Liver (tissue), 9 donors: ENCODE results near the gene LY6G6C. TPM values are rescaled to one million over a fixed set of nuclear protein-coding genes. Genes with fewer than 3 reads are reported as not detected.

Source experiments
- DNase-seq: peaks from one replicate; pipeline ENCODE4 v3.0.0-alpha.2; 2017; ENCODE audit warnings: low spot score
- H3K27ac ChIP-seq, 2 donors: one replicate each; pipeline ENCODE4 v1.7.0; 2013; ENCODE audit warnings: inconsistent platforms in 2 of 2, low read length in 2 of 2, control low read depth in 1 of 2, low read depth in 1 of 2, mild to moderate bottlenecking in 1 of 2
- H3K27me3 ChIP-seq, 4 donors: one replicate each; pipeline versions ENCODE4 v1.6.1 to v1.7.0; 2013; ENCODE audit warnings: low read length in 3 of 4, inconsistent platforms in 1 of 4, mild to moderate bottlenecking in 1 of 4, moderate library complexity in 1 of 4; ENCODE audit not compliant: control insufficient read depth in 4 of 4, insufficient read depth in 4 of 4
- H3K36me3 ChIP-seq, 4 donors: one replicate each; pipeline versions ENCODE4 v1.6.1 to v1.7.0; 2013; ENCODE audit warnings: low read length in 3 of 4, mild to moderate bottlenecking in 3 of 4, low read depth in 1 of 4, moderate library complexity in 1 of 4; ENCODE audit not compliant: control insufficient read depth in 4 of 4, insufficient read depth in 3 of 4
- H3K4me1 ChIP-seq, 4 donors: one replicate each; pipeline versions ENCODE4 v1.6.1 to v1.7.0; 2013; ENCODE audit warnings: low read length in 3 of 4, mild to moderate bottlenecking in 3 of 4, moderate library complexity in 1 of 4; ENCODE audit not compliant: control insufficient read depth in 4 of 4, insufficient read depth in 4 of 4
- H3K4me3 ChIP-seq, 3 donors: one replicate each; pipeline versions ENCODE4 v1.6.1 to v1.7.0; 2013; ENCODE audit warnings: low read length in 3 of 3, control low read depth in 1 of 3, low read depth in 1 of 3, mild to moderate bottlenecking in 1 of 3
- H3K9ac ChIP-seq, 2 donors: one replicate each; pipeline ENCODE4 v1.7.0; 2013; ENCODE audit warnings: low read length in 2 of 2, mild to moderate bottlenecking in 2 of 2, moderate library complexity in 2 of 2, control low read depth in 1 of 2, low read depth in 1 of 2
- H3K9me3 ChIP-seq, 4 donors: one replicate each; pipeline versions ENCODE4 v1.6.1 to v1.7.0; 2013; ENCODE audit warnings: low read length in 3 of 4; ENCODE audit not compliant: control insufficient read depth in 4 of 4
- EGR1 ChIP-seq, 2 donors: IDR thresholded peaks; 2 replicates each; pipeline ENCODE4 v1.6.1; 2016 to 2018; ENCODE audit warnings: antibody characterized with exemption in 2 of 2, low read depth in 2 of 2
- FOXA1 ChIP-seq: IDR thresholded peaks from 2 replicates; pipeline ENCODE4 v1.6.1; 2016; ENCODE audit warnings: antibody characterized with exemption
- FOXA2 ChIP-seq: IDR thresholded peaks from 2 replicates; pipeline ENCODE4 v1.6.1; 2016; ENCODE audit warnings: antibody characterized with exemption
- GABPA ChIP-seq, 2 donors: IDR thresholded peaks in 1 of 2; conservative IDR thresholded peaks in 1 of 2; 2 replicates each; pipeline ENCODE4 v1.6.1; 2016; ENCODE audit warnings: antibody characterized with exemption in 2 of 2, mild to moderate bottlenecking in 1 of 2, moderate library complexity in 1 of 2
- HNF4A ChIP-seq, 2 donors: conservative IDR thresholded peaks; 2 replicates each; pipeline ENCODE4 v1.6.1; 2016; ENCODE audit warnings: antibody characterized with exemption in 2 of 2, mild to moderate bottlenecking in 2 of 2
- HNF4G ChIP-seq: IDR thresholded peaks from 2 replicates; pipeline ENCODE4 v1.6.1; 2016; ENCODE audit warnings: antibody characterized with exemption
- JUND ChIP-seq, 2 donors: IDR thresholded peaks; 2 replicates each; pipeline ENCODE4 v1.6.1; 2016; ENCODE audit warnings: antibody characterized with exemption in 2 of 2
- NR2F2 ChIP-seq: IDR thresholded peaks from 2 replicates; pipeline ENCODE4 v1.6.1; 2016; ENCODE audit warnings: antibody characterized with exemption
- RAD21 ChIP-seq, 2 donors: IDR thresholded peaks; 2 replicates each; pipeline ENCODE4 v1.6.1; 2016; ENCODE audit warnings: antibody characterized with exemption in 2 of 2, mild to moderate bottlenecking in 2 of 2
- RXRA ChIP-seq, 2 donors: IDR thresholded peaks; 2 replicates each; pipeline ENCODE4 v1.6.1; 2017 to 2018; ENCODE audit warnings: antibody characterized with exemption in 2 of 2, mild to moderate bottlenecking in 1 of 2
- SP1 ChIP-seq: IDR thresholded peaks from 2 replicates; pipeline ENCODE4 v1.6.1; 2018; ENCODE audit warnings: antibody characterized with exemption, mild to moderate bottlenecking
- TAF1 ChIP-seq: conservative IDR thresholded peaks from 2 replicates; pipeline ENCODE4 v1.6.1; 2016; ENCODE audit warnings: antibody characterized with exemption, mild to moderate bottlenecking
- YY1 ChIP-seq: IDR thresholded peaks from 2 replicates; pipeline ENCODE4 v1.6.1; 2016; ENCODE audit warnings: antibody characterized with exemption, mild to moderate bottlenecking
- WGBS: extraction: QIAGEN DNeasy Blood & Tissue Kit; methylation state at CpG from one replicate; pipeline ENCODE4 v1.1.7; 2013; 5-methylcytosine and 5-hydroxymethylcytosine counted together
- polyA plus RNA-seq, 2 donors: library from polyadenylated mRNA; stranded (reverse) in 1 of 2; unstranded in 1 of 2; fragments of 200-250 nt in 1 of 2; fragments of >200 nt in 1 of 2; fragmentation: Nextera tagmentation in 1 of 2; extraction: Ambion mirVana in 1 of 2; gene quantifications; one replicate each; pipeline versions ENCODE4 v1.2.1 to v1.2.3, GENCODE V29; 2013 to 2015
- total RNA-seq, 2 donors: library from RNA; depleted of rRNA; stranded (reverse); fragments of >200 nt; gene quantifications; one replicate each; pipeline ENCODE4 v1.2.3, GENCODE V29; 2014
- TF ChIP-seq, protein P1 (sequence below): IDR thresholded peaks from 2 replicates; pipeline ENCODE4 v1.6.1; 2016; ENCODE audit warnings: antibody characterized with exemption
- TF ChIP-seq, protein P2 (sequence below): IDR thresholded peaks from 2 replicates; pipeline ENCODE4 v1.6.1; 2016; ENCODE audit warnings: antibody characterized with exemption
- TF ChIP-seq, protein P3 (sequence below): fragments of 150-350 bp; IDR thresholded peaks from 2 replicates; pipeline ENCODE4 v1.5.1; 2017; ENCODE audit warnings: improper control_type of control experiment, low read depth, low read length; ENCODE audit not compliant: missing input control
- TF ChIP-seq, protein P4 (sequence below): IDR thresholded peaks from 2 replicates; pipeline ENCODE4 v1.6.1; 2016; ENCODE audit warnings: antibody characterized with exemption, mild to moderate bottlenecking
- TF ChIP-seq, protein P5 (sequence below): IDR thresholded peaks from 2 replicates; pipeline ENCODE4 v1.6.1; 2016; ENCODE audit warnings: antibody characterized with exemption
- donor health status: healthy.
- donor health status: healthy.
- donor health status: healthy.
- donor health status: healthy.
- donor health status: healthy.

Gene LY6G6C
- total and polyA plus RNA-seq, 4 donors: not detected

DNA sequence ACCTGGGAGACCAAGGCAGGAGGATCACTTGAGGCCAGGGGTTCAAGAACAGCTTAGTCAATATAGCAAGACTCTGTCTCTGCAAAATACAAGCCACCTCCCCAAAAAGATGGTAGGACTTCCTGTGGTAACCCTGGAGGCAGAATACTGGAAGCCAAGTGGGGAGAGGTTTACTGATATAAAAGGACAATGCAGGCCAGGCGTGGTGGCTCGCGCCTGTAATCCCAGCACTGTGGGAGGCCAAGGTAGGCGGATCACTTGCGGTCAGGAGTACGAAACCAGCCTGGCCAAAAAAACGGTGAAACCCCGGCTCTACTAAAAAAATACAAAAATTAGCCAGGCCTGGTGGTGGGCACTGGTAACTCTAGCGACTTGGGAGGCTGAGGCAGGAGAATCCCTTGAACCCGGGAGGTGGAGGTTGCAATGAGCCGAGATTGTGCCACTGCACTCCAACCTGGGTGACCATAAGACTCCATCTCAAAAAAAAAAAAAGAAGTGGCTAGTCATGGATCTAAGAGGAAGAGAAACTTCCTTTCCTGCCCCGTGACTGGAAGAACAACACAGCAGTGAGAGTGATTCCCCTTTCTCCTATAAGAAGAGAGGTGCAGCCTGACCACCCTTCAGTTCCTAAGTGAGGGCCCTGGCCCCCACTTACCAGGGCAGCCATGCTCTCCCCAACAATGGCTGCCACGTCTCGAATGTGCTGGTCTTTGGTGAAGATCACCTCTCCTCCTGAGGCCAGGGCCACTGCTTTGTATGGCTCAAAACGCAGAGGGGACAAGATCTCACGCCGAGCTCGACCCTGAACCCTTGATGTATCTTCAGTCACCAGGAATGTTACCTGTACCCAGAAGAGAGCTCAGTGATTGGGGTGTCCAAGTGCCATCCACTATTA is 47.1 kb upstream of the LY6G6C start (continued):
- TF ChIP-seq, protein P1, sequence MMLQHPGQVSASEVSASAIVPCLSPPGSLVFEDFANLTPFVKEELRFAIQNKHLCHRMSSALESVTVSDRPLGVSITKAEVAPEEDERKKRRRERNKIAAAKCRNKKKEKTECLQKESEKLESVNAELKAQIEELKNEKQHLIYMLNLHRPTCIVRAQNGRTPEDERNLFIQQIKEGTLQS: no peak
- TF ChIP-seq TAF1 (no peak), SP1 (no peak)

DNA sequence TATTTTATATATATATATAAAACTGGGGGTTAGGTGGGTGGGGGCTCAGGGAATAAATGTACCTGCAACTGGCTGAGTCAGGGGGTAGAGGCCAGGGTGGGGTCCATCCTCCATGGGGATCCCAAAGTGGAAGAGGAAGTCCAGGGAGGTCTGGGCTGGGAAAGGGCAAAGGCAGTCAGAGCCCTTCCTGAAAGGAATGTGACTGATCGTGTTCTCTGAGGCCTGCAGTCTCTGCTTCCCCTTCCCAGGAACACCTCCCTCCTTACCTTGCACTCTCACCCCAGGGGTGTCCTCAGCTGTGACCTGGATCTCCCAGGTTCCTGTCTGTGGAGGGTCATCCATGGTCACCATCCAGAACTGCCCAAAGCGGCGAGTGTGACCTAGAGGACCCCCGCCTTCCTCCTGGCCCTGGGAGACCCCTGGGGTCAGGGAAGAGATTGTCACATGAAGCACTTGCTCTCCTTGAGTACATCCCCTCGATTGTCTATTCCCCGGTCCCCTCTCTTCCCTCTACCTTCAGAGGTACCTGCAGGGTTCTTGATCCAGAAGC is 45.6 kb upstream of the LY6G6C start:
- no peak overlapping the region for H3K9ac ChIP-seq
- TF ChIP-seq, protein P2, sequence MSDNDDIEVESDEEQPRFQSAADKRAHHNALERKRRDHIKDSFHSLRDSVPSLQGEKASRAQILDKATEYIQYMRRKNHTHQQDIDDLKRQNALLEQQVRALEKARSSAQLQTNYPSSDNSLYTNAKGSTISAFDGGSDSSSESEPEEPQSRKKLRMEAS: no peak
- TF ChIP-seq JUND (IDR thresholded peaks at IDR 0.05) (no peak), SP1 (no peak)
- no peak overlapping the region for H3K27ac ChIP-seq
- no peaks in the 10 kb centered on the region for H3K36me3 ChIP-seq
- no peak for DNase-seq
- 85% methylated on average over 6 of the region's 6 CpGs for WGBS
- H3K27me3 ChIP-seq: no peaks in the 10 kb centered on the region
- H3K4me1 ChIP-seq: no peaks in the 10 kb centered on the region
- H3K4me3 ChIP-seq: no peak overlapping the region
- no peaks in the 10 kb centered on the region for H3K9me3 ChIP-seq

DNA sequence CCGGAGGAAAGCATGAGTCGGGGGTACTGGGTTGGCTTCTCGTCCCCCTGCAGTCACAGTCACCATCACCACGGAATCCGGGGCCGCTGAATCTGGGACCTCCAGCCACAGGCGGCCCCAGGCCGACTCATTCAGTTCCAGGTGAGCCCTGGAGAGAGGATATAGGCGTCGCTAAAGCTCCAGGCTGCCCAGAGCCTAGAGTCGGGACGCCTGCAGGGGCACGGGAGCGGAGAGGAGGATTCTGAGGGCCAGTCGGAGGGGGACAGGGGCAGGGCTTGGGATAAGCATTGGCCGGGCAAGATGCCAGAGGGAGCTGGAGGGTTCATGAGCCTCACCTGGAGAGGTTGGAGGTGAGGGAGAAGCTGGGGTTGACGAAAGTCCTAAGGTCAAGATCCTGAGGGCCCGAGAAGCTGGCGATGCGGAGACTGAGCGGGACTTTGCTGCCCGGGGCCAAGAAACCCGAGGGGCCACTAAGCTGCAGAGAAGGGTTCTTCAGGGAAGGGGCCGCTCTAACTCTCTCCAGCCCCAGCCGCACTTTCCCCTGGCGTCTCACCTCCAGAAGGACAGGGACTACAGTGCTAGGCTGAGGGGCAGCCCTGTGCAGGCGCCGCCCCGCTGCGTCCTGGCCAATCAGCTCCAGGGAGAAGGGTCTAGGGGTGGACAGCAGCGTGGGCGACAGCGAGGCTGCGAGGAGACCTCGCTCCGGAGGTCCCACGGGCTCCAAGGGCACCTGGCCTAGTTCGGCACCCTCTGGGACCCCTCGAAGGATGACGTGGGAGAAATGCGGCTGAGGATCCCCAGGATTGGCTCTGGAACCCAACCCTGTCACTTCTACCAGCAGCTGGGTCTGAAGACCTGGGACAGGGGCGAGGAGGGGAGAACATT is 44.6 kb upstream of the LY6G6C start:
- no peak for TF ChIP-seq HNF4G
- no peak for TF ChIP-seq FOXA2
- TF ChIP-seq, protein P1: no peak
- no peak for TF ChIP-seq NR2F2
- no peak for TF ChIP-seq TAF1
- TF ChIP-seq, protein P2: no peak
- TF ChIP-seq, protein P3, sequence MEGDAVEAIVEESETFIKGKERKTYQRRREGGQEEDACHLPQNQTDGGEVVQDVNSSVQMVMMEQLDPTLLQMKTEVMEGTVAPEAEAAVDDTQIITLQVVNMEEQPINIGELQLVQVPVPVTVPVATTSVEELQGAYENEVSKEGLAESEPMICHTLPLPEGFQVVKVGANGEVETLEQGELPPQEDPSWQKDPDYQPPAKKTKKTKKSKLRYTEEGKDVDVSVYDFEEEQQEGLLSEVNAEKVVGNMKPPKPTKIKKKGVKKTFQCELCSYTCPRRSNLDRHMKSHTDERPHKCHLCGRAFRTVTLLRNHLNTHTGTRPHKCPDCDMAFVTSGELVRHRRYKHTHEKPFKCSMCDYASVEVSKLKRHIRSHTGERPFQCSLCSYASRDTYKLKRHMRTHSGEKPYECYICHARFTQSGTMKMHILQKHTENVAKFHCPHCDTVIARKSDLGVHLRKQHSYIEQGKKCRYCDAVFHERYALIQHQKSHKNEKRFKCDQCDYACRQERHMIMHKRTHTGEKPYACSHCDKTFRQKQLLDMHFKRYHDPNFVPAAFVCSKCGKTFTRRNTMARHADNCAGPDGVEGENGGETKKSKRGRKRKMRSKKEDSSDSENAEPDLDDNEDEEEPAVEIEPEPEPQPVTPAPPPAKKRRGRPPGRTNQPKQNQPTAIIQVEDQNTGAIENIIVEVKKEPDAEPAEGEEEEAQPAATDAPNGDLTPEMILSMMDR: no peak
- no peak for TF ChIP-seq FOXA1
- TF ChIP-seq YY1: no peak
- no peak for TF ChIP-seq SP1
- TF ChIP-seq, protein P4, sequence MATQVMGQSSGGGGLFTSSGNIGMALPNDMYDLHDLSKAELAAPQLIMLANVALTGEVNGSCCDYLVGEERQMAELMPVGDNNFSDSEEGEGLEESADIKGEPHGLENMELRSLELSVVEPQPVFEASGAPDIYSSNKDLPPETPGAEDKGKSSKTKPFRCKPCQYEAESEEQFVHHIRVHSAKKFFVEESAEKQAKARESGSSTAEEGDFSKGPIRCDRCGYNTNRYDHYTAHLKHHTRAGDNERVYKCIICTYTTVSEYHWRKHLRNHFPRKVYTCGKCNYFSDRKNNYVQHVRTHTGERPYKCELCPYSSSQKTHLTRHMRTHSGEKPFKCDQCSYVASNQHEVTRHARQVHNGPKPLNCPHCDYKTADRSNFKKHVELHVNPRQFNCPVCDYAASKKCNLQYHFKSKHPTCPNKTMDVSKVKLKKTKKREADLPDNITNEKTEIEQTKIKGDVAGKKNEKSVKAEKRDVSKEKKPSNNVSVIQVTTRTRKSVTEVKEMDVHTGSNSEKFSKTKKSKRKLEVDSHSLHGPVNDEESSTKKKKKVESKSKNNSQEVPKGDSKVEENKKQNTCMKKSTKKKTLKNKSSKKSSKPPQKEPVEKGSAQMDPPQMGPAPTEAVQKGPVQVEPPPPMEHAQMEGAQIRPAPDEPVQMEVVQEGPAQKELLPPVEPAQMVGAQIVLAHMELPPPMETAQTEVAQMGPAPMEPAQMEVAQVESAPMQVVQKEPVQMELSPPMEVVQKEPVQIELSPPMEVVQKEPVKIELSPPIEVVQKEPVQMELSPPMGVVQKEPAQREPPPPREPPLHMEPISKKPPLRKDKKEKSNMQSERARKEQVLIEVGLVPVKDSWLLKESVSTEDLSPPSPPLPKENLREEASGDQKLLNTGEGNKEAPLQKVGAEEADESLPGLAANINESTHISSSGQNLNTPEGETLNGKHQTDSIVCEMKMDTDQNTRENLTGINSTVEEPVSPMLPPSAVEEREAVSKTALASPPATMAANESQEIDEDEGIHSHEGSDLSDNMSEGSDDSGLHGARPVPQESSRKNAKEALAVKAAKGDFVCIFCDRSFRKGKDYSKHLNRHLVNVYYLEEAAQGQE: no peak
- TF ChIP-seq, protein P5, sequence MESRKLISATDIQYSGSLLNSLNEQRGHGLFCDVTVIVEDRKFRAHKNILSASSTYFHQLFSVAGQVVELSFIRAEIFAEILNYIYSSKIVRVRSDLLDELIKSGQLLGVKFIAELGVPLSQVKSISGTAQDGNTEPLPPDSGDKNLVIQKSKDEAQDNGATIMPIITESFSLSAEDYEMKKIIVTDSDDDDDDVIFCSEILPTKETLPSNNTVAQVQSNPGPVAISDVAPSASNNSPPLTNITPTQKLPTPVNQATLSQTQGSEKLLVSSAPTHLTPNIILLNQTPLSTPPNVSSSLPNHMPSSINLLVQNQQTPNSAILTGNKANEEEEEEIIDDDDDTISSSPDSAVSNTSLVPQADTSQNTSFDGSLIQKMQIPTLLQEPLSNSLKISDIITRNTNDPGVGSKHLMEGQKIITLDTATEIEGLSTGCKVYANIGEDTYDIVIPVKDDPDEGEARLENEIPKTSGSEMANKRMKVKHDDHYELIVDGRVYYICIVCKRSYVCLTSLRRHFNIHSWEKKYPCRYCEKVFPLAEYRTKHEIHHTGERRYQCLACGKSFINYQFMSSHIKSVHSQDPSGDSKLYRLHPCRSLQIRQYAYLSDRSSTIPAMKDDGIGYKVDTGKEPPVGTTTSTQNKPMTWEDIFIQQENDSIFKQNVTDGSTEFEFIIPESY: no peak
- TF ChIP-seq EGR1 (IDR thresholded peaks at IDR 0.05; ENCODE audit: low read depth in 2 of 2): no peak
- TF ChIP-seq JUND (IDR thresholded peaks at IDR 0.05): no peak
- TF ChIP-seq GABPA (IDR thresholded peaks at IDR 0.05 in 1 of 2, conservative IDR thresholded peaks at IDR 0.05 in 1 of 2): no peak
- TF ChIP-seq RAD21 (IDR thresholded peaks at IDR 0.05): no peak
- no peak for TF ChIP-seq HNF4A (conservative IDR thresholded peaks at IDR 0.05)
- no peak for TF ChIP-seq RXRA (IDR thresholded peaks at IDR 0.05)
- no peaks in the 10 kb centered on the region for H3K4me1 ChIP-seq
- no peaks in the 10 kb centered on the region for H3K27me3 ChIP-seq
- no peak overlapping the region for H3K27ac ChIP-seq
- no peak overlapping the region for H3K9ac ChIP-seq
- H3K4me3 ChIP-seq: no peak overlapping the region
- no peaks in the 10 kb centered on the region for H3K9me3 ChIP-seq
- WGBS: 67% methylated on average over 42 of the region's 42 CpGs
- H3K36me3 ChIP-seq: no peaks in the 10 kb centered on the region
- DNase-seq: no peak
